DOHH2 (cell line): Measurements from ENCODE around the gene NEGR1.

Source experiments
- EZH2phosphoT487 ChIP-seq: fragments of 200-600 bp; sonication (generic); IDR thresholded peaks from 2 replicates; pipeline ENCODE4 v1.6.1; 2017; ENCODE audit warnings: borderline replicate concordance, mild to moderate bottlenecking, antibody characterized with exemption, low read length, moderate library complexity, mixed read lengths
- TF ChIP-seq, protein P1 (sequence below): fragments of 200-600 bp; sonication (generic); IDR thresholded peaks from one replicate; pipeline ENCODE4 v1.5.1; 2014; ENCODE audit warnings: antibody characterized with exemption, mild to moderate bottlenecking, low read depth, low read length; ENCODE audit not compliant: poor library complexity, severe bottlenecking

DNA sequence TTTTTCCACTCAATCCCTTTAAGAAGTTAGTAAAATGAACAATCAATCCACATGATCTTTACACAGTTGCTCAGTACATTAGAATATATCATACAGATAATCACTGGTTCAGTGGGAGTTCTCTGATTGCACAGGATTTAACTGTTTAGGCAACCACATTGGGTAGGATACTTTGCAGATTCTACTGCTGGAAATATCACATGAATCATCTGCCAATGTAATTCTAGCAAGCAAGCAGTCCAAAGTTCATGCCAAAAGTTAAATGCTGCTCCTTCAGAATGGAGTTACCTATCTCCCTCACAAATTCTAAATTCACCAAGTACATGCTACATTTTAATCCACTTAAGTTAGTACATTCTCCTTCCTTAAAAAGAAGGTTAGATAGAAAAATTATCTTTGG lies 52.4 kb downstream of the NEGR1 start:
- TF ChIP-seq, protein P1, sequence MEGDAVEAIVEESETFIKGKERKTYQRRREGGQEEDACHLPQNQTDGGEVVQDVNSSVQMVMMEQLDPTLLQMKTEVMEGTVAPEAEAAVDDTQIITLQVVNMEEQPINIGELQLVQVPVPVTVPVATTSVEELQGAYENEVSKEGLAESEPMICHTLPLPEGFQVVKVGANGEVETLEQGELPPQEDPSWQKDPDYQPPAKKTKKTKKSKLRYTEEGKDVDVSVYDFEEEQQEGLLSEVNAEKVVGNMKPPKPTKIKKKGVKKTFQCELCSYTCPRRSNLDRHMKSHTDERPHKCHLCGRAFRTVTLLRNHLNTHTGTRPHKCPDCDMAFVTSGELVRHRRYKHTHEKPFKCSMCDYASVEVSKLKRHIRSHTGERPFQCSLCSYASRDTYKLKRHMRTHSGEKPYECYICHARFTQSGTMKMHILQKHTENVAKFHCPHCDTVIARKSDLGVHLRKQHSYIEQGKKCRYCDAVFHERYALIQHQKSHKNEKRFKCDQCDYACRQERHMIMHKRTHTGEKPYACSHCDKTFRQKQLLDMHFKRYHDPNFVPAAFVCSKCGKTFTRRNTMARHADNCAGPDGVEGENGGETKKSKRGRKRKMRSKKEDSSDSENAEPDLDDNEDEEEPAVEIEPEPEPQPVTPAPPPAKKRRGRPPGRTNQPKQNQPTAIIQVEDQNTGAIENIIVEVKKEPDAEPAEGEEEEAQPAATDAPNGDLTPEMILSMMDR: no peak
- TF ChIP-seq EZH2phosphoT487: no peak
